Cardiac muscle cell (in vitro differentiated cells and primary cell): ENCODE results near the gene ARID2. TPM values are rescaled to one million over a fixed set of nuclear protein-coding genes. Genes with fewer than 3 reads are reported as not detected.

Source experiments
- DNase-seq, 2 donors: peaks; one replicate each; pipeline versions ENCODE4 v3.0.0 to v3.0.0-alpha.2; 2010 to 2017; ENCODE audit warnings: low read depth in 1 of 2, low spot score in 1 of 2
- H3K27ac ChIP-seq: fragments of 200-600 bp; sonication (generic); 2 replicates; pipeline ENCODE4 v1.5.1; 2016
- H3K27me3 ChIP-seq: fragments of 200-600 bp; sonication (generic); 2 replicates; pipeline ENCODE4 v1.6.0; 2016; ENCODE audit warnings: control low read depth
- H3K36me3 ChIP-seq: fragments of 200-600 bp; sonication (generic); 2 replicates; pipeline ENCODE4 v1.5.1; 2016; ENCODE audit warnings: control low read depth
- H3K4me1 ChIP-seq: fragments of 200-600 bp; sonication (generic); 2 replicates; pipeline ENCODE4 v1.8.1; 2017; ENCODE audit warnings: low read depth, mild to moderate bottlenecking, mixed run types
- H3K4me3 ChIP-seq: fragments of 200-600 bp; sonication (generic); 2 replicates; pipeline ENCODE4 v1.5.1; 2016; ENCODE audit warnings: mild to moderate bottlenecking
- H3K9me3 ChIP-seq: fragments of 200-600 bp; sonication (generic); 2 replicates; pipeline ENCODE4 v1.5.1; 2017; ENCODE audit warnings: low read depth, mild to moderate bottlenecking, control low read depth
- CTCF ChIP-seq: IDR thresholded peaks from 2 replicates; pipeline ENCODE4 v1.5.1; 2012; ENCODE audit warnings: low read depth, mild to moderate bottlenecking, low read length
- polyA plus RNA-seq: library from polyadenylated mRNA; unstranded; fragments of >200 nt; fragmentation: Nextera tagmentation; extraction: Ambion mirVana; gene quantifications from 2 replicates; pipeline ENCODE4 v1.2.1, GENCODE V29; 2016
- total RNA-seq: library from RNA; depleted of rRNA; stranded (reverse); fragments of >200 nt; gene quantifications from 2 replicates; pipeline ENCODE4 v1.2.3, GENCODE V29; 2016

The ARID2 gene
- total and polyA plus RNA-seq, 2 experiments from 2014 or later, result 17.3 to 40.3 TPM

GRCh38 chr12:45794422-45794821, 64.9 kb downstream of the ARID2 start:
- peaks cover 1% of the 10 kb centered on the region for H3K4me1 ChIP-seq
- no peaks in the 10 kb centered on the region for H3K36me3 ChIP-seq
- H3K27ac ChIP-seq, result no peak overlapping the region
- peak in 1 of 2 donors; percentile 5 for DNase-seq
- TF ChIP-seq CTCF, result no peak
- no peaks in the 10 kb centered on the region for H3K27me3 ChIP-seq
- H3K9me3 ChIP-seq, result no peaks in the 10 kb centered on the region
- H3K4me3 ChIP-seq, result no peak overlapping the region

GRCh38 chr12:45801625-45802024, 72.1 kb downstream of the ARID2 start:
- Histone ChIP-seq H3K27ac (no peak overlapping the region), H3K9me3 (no peaks in the 10 kb centered on the region), H3K4me3 (no peak overlapping the region), H3K36me3 (no peaks in the 10 kb centered on the region), H3K27me3 (no peaks in the 10 kb centered on the region), H3K4me1 (peaks cover 3% of the 10 kb centered on the region)
- no peak for TF ChIP-seq CTCF
- no peak for DNase-seq

GRCh38 chr12:45803111-45803510, 73.6 kb downstream of the ARID2 start:
- no peak for TF ChIP-seq CTCF
- Histone ChIP-seq H3K27ac (no peak overlapping the region), H3K4me1 (peaks cover 3% of the 10 kb centered on the region), H3K27me3 (no peaks in the 10 kb centered on the region), H3K9me3 (no peaks in the 10 kb centered on the region), H3K4me3 (no peak overlapping the region), H3K36me3 (no peaks in the 10 kb centered on the region)
- no peak for DNase-seq

- no peak for DNase-seq
- H3K27me3 ChIP-seq, result no peaks in the 10 kb centered on the region
- H3K9me3 ChIP-seq, result no peaks in the 10 kb centered on the region
- H3K27ac ChIP-seq, result no peak overlapping the region
- H3K36me3 ChIP-seq, result peaks cover 22% of the 10 kb centered on the region
- H3K4me3 ChIP-seq, result no peak overlapping the region
- H3K4me1 ChIP-seq, result peaks cover 10% of the 10 kb centered on the region
- no peak for TF ChIP-seq CTCF
Observed at GRCh38 chr12:45816652-45817051, 87.1 kb downstream of the ARID2 start.

GRCh38 chr12:45827974-45828373, 98.5 kb downstream of the ARID2 start:
- no peaks in the 10 kb centered on the region for H3K9me3 ChIP-seq
- no peak for DNase-seq
- H3K36me3 ChIP-seq, result peaks cover 22% of the 10 kb centered on the region
- no peak for TF ChIP-seq CTCF
- H3K27ac ChIP-seq, result no peak overlapping the region
- H3K4me3 ChIP-seq, result no peak overlapping the region
- no peaks in the 10 kb centered on the region for H3K4me1 ChIP-seq
- no peaks in the 10 kb centered on the region for H3K27me3 ChIP-seq

- Histone ChIP-seq H3K4me1 (no peaks in the 10 kb centered on the region), H3K27ac (no peak overlapping the region), H3K36me3 (peaks cover 19% of the 10 kb centered on the region), H3K4me3 (no peak overlapping the region), H3K9me3 (no peaks in the 10 kb centered on the region), H3K27me3 (no peaks in the 10 kb centered on the region)
- no peak for DNase-seq
- TF ChIP-seq CTCF, result no peak
Observed at GRCh38 chr12:45828402-45828801, 98.9 kb downstream of the ARID2 start.
